HepG2 (cell line): ENCODE results near the gene SURF2. TPM values are rescaled to one million over a fixed set of nuclear protein-coding genes. Genes with fewer than 3 reads are reported as not detected.

Source experiments
- ATRX ChIP-seq: sonication (generic); formaldehyde crosslinking; IDR thresholded peaks from 2 replicates; pipeline ENCODE4 v1.4.0; 2020; ENCODE audit warnings: missing genetic modification reagents, borderline replicate concordance
- GTF3A ChIP-seq: sonication (generic); formaldehyde crosslinking; conservative IDR thresholded peaks from 2 replicates; pipeline ENCODE4 v1.4.0; 2020; ENCODE audit warnings: mild to moderate bottlenecking, missing genetic modification reagents
- HNF4A ChIP-seq: sonication (generic); formaldehyde crosslinking; IDR thresholded peaks from 2 replicates; pipeline ENCODE4 v1.4.0; 2020; ENCODE audit warnings: missing genetic modification reagents
- MNT ChIP-seq: fragments of 450-650 bp; IDR thresholded peaks from 2 replicates; pipeline ENCODE4 v1.6.1; 2016
- NBN ChIP-seq: fragments of 450-650 bp; conservative IDR thresholded peaks from 2 replicates; pipeline ENCODE4 v1.6.1; 2017
- PHF21A ChIP-seq: sonication (generic); formaldehyde crosslinking; IDR thresholded peaks from 2 replicates; pipeline ENCODE4 v1.5.0; 2020; ENCODE audit warnings: mild to moderate bottlenecking, missing genetic modification reagents
- RORA ChIP-seq: sonication (generic); formaldehyde crosslinking; IDR thresholded peaks from 2 replicates; pipeline ENCODE4 v1.5.0; 2020; ENCODE audit warnings: mild to moderate bottlenecking, missing genetic modification reagents, moderate library complexity
- STAT5B ChIP-seq: sonication (generic); formaldehyde crosslinking; IDR thresholded peaks from 2 replicates; pipeline ENCODE4 v1.4.0; 2020; ENCODE audit warnings: missing genetic modification reagents
- ZNF234 ChIP-seq: sonication (generic); formaldehyde crosslinking; conservative IDR thresholded peaks from 2 replicates; pipeline ENCODE4 v1.5.1; 2020; ENCODE audit warnings: mild to moderate bottlenecking, missing genetic modification reagents
- ZNF331 ChIP-seq: sonication (generic); formaldehyde crosslinking; IDR thresholded peaks from 2 replicates; pipeline ENCODE4 v1.4.0; 2020; ENCODE audit warnings: missing genetic modification reagents
- ZNF367 ChIP-seq: sonication (generic); formaldehyde crosslinking; IDR thresholded peaks from 2 replicates; pipeline ENCODE4 v1.4.0; 2020; ENCODE audit warnings: missing genetic modification reagents, borderline replicate concordance
- ZNF564 ChIP-seq: sonication (generic); formaldehyde crosslinking; IDR thresholded peaks from 2 replicates; pipeline ENCODE4 v1.8.1; 2023; ENCODE audit warnings: mild to moderate bottlenecking, missing genetic modification reagents
- ZNF589 ChIP-seq: sonication (generic); formaldehyde crosslinking; conservative IDR thresholded peaks from 2 replicates; pipeline ENCODE4 v1.8.0; 2022; ENCODE audit warnings: mild to moderate bottlenecking, moderate library complexity, missing genetic modification reagents
- ZSCAN31 ChIP-seq: sonication (generic); formaldehyde crosslinking; IDR thresholded peaks from 2 replicates; pipeline ENCODE4 v1.5.0; 2020; ENCODE audit warnings: low read depth, mild to moderate bottlenecking, missing genetic modification reagents
- ZXDC ChIP-seq: sonication (generic); formaldehyde crosslinking; IDR thresholded peaks from 2 replicates; pipeline ENCODE4 v1.5.0; 2020; ENCODE audit warnings: mild to moderate bottlenecking, missing genetic modification reagents
- polyA plus RNA-seq, 8 experiments: library from polyadenylated mRNA; depleted of rRNA in 3 of 8; stranded (reverse) in 7 of 8; unstranded in 1 of 8; fragments of >200 nt; fragmentation: Illumina TruSeq in 4 of 8; extraction: Trizol in 4 of 8; gene quantifications; 2 replicates each; pipeline versions ENCODE4 v1.2.1 to v1.2.3, GENCODE V29; 2011 to 2016; ENCODE audit warnings: low read depth in 4 of 8, missing spikeins in 1 of 8, mixed read lengths in 1 of 8; ENCODE audit not compliant: insufficient read depth in 1 of 8
- total RNA-seq, 5 experiments: library from RNA; depleted of rRNA; stranded (reverse); fragments of >200 nt; fragmentation: Illumina TruSeq; extraction: Trizol; gene quantifications; 2 replicates each; pipeline ENCODE4 v1.2.3, GENCODE V29; 2016; ENCODE audit warnings: low read depth in 1 of 5
- TF ChIP-seq, protein P1 (sequence below), 2 experiments: sonication (generic) in 1 of 2; formaldehyde crosslinking in 1 of 2; IDR thresholded peaks; 2 replicates each; pipeline versions ENCODE4 v1.5.1 to v1.6.1; 2011 to 2020; ENCODE audit warnings: borderline replicate concordance in 1 of 2, low read depth in 1 of 2, low read length in 1 of 2, mild to moderate bottlenecking in 1 of 2, missing genetic modification reagents in 1 of 2, moderate library complexity in 1 of 2
- TF ChIP-seq, protein P2 (sequence below): sonication (generic); formaldehyde crosslinking; conservative IDR thresholded peaks from 2 replicates; pipeline ENCODE4 v1.5.0; 2020; ENCODE audit warnings: missing genetic modification reagents

The SURF2 gene
- total and polyA plus RNA-seq, 2 of the 13 experiments (the other 11 are each of a cell fraction or from before 2014, with no cell fraction given): 6.3 to 13.6 TPM

- TF ChIP-seq ZXDC (CRISPR knock-in tag) (peak; percentile 66; the same call in 1 of the 2 replicates), ZNF564 (no peak), NBN (no peak), ZNF589 (peak; percentile 95), PHF21A (CRISPR knock-in tag) (peak; percentile 91; the same call in 1 of the 2 replicates), HNF4A (0 out of 2 replicates have a peak, but pooled peaks have one; percentile 36), GTF3A (CRISPR knock-in tag) (peak; percentile 88; the same call in 1 of the 2 replicates), MNT (peak; percentile 78), ZNF331 (CRISPR knock-in tag) (peak; percentile 91), ZNF234 (CRISPR knock-in tag) (peak; percentile 67; the same call in 1 of the 2 replicates), ZNF367 (CRISPR knock-in tag) (peak; percentile 73; the same call in 1 of the 2 replicates), ZSCAN31 (CRISPR knock-in tag) (0 out of 2 replicates have a peak, but pooled peaks have one; percentile 74), STAT5B (CRISPR knock-in tag) (no peak), RORA (CRISPR knock-in tag) (no peak), ATRX (CRISPR knock-in tag) (no peak)
- TF ChIP-seq, protein P1, sequence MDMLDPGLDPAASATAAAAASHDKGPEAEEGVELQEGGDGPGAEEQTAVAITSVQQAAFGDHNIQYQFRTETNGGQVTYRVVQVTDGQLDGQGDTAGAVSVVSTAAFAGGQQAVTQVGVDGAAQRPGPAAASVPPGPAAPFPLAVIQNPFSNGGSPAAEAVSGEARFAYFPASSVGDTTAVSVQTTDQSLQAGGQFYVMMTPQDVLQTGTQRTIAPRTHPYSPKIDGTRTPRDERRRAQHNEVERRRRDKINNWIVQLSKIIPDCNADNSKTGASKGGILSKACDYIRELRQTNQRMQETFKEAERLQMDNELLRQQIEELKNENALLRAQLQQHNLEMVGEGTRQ (IDR thresholded peaks at IDR 0.05; ENCODE audit: low read depth, low read length): no peak
- TF ChIP-seq, protein P1 (CRISPR knock-in tag; IDR thresholded peaks at IDR 0.05; ENCODE audit: borderline replicate concordance): peak; percentile 40; the same call in 1 of the 2 replicates
- TF ChIP-seq, protein P2, sequence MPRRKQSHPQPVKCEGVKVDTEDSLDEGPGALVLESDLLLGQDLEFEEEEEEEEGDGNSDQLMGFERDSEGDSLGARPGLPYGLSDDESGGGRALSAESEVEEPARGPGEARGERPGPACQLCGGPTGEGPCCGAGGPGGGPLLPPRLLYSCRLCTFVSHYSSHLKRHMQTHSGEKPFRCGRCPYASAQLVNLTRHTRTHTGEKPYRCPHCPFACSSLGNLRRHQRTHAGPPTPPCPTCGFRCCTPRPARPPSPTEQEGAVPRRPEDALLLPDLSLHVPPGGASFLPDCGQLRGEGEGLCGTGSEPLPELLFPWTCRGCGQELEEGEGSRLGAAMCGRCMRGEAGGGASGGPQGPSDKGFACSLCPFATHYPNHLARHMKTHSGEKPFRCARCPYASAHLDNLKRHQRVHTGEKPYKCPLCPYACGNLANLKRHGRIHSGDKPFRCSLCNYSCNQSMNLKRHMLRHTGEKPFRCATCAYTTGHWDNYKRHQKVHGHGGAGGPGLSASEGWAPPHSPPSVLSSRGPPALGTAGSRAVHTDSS (CRISPR knock-in tag): no peak
Measured at GRCh38 chr9:133335924-133336811, 20.2 kb upstream of the SURF2 start, which contains the start of gene SURF6 (continued).
